ENCODE data around the gene RND2. TPM values are rescaled to one million over a fixed set of nuclear protein-coding genes. Genes with fewer than 3 reads are reported as not detected.
A peak's percentile ranks its signal among the peaks of the same experiment; 100 is the strongest.

RND2 gene
- total and polyA plus RNA-seq, 2 of the 13 experiments (the other 11 are each of a cell fraction or from before 2014, with no cell fraction given) = 0.05 to 0.11 TPM

DNA sequence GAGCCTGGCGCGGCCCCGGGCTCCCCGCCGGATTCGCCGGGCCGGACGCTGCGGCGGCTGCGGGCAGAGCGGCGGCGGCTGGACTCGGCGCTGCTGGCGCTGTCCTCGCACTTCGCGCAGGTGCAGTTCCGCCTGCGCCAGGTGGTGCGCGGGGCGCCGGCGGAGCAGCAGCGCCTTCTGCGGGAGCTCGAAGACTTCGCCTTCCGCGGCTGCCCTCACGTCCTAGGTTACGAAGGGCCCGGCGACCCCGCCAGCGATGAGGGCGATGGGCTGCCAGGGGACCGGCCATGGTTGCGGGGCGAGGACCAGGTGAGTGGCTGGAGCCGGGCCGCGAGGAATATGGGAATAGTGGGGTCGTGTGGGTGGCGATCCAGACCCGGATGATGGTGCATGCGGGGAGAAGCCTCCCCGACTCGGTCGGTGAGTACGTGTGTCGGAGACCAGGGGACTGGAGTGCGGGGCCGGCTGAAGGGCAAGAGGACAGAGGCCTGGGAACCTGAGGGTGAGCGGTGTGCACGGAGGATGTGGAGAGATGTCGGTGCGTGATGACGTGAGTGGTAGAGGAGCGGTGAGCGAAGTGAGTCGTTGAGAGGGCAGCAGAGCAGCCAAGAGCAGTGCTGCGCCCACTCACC lies 44.1 kb upstream of the RND2 start (continued):
- TF ChIP-seq, protein P1, sequence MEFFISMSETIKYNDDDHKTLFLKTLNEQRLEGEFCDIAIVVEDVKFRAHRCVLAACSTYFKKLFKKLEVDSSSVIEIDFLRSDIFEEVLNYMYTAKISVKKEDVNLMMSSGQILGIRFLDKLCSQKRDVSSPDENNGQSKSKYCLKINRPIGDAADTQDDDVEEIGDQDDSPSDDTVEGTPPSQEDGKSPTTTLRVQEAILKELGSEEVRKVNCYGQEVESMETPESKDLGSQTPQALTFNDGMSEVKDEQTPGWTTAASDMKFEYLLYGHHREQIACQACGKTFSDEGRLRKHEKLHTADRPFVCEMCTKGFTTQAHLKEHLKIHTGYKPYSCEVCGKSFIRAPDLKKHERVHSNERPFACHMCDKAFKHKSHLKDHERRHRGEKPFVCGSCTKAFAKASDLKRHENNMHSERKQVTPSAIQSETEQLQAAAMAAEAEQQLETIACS (CRISPR knock-in tag; IDR thresholded peaks at IDR 0.05) = no peak
- TF ChIP-seq NR1H2 (CRISPR knock-in tag; IDR thresholded peaks at IDR 0.05; ENCODE audit: borderline replicate concordance, low read depth) (peak; percentile 71), SOX5 (CRISPR knock-in tag; IDR thresholded peaks at IDR 0.05; ENCODE audit: borderline replicate concordance) (no peak), ZFP36L1 (CRISPR knock-in tag; IDR thresholded peaks at IDR 0.05) (peak; percentile 67), RELA (CRISPR knock-in tag; IDR thresholded peaks at IDR 0.05) (no peak), ZNF136 (CRISPR knock-in tag; IDR thresholded peaks at IDR 0.05; ENCODE audit: low read depth) (peak; percentile 86; the same call in 1 of the 2 replicates), ZNF772 (CRISPR knock-in tag; IDR thresholded peaks at IDR 0.05) (no peak; the same call in none of the 2 replicates), TOE1 (CRISPR knock-in tag; IDR thresholded peaks at IDR 0.05) (no peak), NFE2 (CRISPR knock-in tag; IDR thresholded peaks at IDR 0.05) (no peak), RAD21 (CRISPR knock-in tag; IDR thresholded peaks at IDR 0.05) (peak; percentile 90), HOXD1 (CRISPR knock-in tag; IDR thresholded peaks at IDR 0.05) (no peak), ETV5 (CRISPR knock-in tag; IDR thresholded peaks at IDR 0.05; ENCODE audit: borderline replicate concordance) (peak; percentile 5; the same call in 1 of the 2 replicates), GPN1 (CRISPR knock-in tag; IDR thresholded peaks at IDR 0.05; ENCODE audit: borderline replicate concordance) (no peak; the same call in 1 of the 2 replicates), MAFF (IDR thresholded peaks at IDR 0.05; ENCODE audit: low read depth, low read length) (no peak)
- TF ChIP-seq, protein P2, sequence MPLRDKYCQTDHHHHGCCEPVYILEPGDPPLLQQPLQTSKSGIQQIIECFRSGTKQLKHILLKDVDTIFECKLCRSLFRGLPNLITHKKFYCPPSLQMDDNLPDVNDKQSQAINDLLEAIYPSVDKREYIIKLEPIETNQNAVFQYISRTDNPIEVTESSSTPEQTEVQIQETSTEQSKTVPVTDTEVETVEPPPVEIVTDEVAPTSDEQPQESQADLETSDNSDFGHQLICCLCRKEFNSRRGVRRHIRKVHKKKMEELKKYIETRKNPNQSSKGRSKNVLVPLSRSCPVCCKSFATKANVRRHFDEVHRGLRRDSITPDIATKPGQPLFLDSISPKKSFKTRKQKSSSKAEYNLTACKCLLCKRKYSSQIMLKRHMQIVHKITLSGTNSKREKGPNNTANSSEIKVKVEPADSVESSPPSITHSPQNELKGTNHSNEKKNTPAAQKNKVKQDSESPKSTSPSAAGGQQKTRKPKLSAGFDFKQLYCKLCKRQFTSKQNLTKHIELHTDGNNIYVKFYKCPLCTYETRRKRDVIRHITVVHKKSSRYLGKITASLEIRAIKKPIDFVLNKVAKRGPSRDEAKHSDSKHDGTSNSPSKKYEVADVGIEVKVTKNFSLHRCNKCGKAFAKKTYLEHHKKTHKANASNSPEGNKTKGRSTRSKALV (CRISPR knock-in tag; IDR thresholded peaks at IDR 0.05) = no peak
- TF ChIP-seq, protein P3, sequence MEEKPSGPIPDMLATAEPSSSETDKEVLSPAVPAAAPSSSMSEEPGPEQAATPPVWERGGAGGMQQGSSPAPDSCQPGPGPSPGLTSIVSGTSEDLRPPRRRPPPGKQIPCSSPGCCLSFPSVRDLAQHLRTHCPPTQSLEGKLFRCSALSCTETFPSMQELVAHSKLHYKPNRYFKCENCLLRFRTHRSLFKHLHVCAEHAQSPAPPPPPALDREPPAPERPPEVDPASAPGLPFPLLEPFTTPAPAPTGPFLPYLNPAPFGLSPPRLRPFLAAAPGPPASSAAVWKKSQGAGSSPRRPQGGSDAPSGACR (CRISPR knock-in tag; IDR thresholded peaks at IDR 0.05) = peak; percentile 32; the same call in 1 of the 2 replicates
- TF ChIP-seq, protein P4, sequence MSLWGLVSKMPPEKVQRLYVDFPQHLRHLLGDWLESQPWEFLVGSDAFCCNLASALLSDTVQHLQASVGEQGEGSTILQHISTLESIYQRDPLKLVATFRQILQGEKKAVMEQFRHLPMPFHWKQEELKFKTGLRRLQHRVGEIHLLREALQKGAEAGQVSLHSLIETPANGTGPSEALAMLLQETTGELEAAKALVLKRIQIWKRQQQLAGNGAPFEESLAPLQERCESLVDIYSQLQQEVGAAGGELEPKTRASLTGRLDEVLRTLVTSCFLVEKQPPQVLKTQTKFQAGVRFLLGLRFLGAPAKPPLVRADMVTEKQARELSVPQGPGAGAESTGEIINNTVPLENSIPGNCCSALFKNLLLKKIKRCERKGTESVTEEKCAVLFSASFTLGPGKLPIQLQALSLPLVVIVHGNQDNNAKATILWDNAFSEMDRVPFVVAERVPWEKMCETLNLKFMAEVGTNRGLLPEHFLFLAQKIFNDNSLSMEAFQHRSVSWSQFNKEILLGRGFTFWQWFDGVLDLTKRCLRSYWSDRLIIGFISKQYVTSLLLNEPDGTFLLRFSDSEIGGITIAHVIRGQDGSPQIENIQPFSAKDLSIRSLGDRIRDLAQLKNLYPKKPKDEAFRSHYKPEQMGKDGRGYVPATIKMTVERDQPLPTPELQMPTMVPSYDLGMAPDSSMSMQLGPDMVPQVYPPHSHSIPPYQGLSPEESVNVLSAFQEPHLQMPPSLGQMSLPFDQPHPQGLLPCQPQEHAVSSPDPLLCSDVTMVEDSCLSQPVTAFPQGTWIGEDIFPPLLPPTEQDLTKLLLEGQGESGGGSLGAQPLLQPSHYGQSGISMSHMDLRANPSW (CRISPR knock-in tag; IDR thresholded peaks at IDR 0.05; ENCODE audit: borderline replicate concordance) = no peak
- TF ChIP-seq, protein P5, sequence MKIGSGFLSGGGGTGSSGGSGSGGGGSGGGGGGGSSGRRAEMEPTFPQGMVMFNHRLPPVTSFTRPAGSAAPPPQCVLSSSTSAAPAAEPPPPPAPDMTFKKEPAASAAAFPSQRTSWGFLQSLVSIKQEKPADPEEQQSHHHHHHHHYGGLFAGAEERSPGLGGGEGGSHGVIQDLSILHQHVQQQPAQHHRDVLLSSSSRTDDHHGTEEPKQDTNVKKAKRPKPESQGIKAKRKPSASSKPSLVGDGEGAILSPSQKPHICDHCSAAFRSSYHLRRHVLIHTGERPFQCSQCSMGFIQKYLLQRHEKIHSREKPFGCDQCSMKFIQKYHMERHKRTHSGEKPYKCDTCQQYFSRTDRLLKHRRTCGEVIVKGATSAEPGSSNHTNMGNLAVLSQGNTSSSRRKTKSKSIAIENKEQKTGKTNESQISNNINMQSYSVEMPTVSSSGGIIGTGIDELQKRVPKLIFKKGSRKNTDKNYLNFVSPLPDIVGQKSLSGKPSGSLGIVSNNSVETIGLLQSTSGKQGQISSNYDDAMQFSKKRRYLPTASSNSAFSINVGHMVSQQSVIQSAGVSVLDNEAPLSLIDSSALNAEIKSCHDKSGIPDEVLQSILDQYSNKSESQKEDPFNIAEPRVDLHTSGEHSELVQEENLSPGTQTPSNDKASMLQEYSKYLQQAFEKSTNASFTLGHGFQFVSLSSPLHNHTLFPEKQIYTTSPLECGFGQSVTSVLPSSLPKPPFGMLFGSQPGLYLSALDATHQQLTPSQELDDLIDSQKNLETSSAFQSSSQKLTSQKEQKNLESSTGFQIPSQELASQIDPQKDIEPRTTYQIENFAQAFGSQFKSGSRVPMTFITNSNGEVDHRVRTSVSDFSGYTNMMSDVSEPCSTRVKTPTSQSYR (CRISPR knock-in tag; IDR thresholded peaks at IDR 0.05; ENCODE audit: borderline replicate concordance) = no peak
- TF ChIP-seq, protein P6, sequence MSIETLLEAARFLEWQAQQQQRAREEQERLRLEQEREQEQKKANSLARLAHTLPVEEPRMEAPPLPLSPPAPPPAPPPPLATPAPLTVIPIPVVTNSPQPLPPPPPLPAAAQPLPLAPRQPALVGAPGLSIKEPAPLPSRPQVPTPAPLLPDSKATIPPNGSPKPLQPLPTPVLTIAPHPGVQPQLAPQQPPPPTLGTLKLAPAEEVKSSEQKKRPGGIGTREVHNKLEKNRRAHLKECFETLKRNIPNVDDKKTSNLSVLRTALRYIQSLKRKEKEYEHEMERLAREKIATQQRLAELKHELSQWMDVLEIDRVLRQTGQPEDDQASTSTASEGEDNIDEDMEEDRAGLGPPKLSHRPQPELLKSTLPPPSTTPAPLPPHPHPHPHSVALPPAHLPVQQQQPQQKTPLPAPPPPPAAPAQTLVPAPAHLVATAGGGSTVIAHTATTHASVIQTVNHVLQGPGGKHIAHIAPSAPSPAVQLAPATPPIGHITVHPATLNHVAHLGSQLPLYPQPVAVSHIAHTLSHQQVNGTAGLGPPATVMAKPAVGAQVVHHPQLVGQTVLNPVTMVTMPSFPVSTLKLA (IDR thresholded peaks at IDR 0.05) = no peak

Measured in HepG2 (cell line).